C4-2B (cell line): ENCODE data around the gene B4GALNT4.
"Not testable (repeated sequence)": the region's sequence is repeated elsewhere in the genome, so short reads cannot be mapped to it uniquely, and the experiment has no call there.

ENCODE experiments used
- H3K27ac ChIP-seq: fragments of 450-650 bp; 2 replicates; pipeline ENCODE4 v1.5.1; 2017
- ZFX ChIP-seq: fragments of 450-650 bp; IDR thresholded peaks from 2 replicates; pipeline ENCODE4 v1.6.1; 2017
- TF ChIP-seq, protein P1 (sequence below): fragments of 450-650 bp; conservative IDR thresholded peaks from 2 replicates; pipeline ENCODE4 v1.5.1; 2017; ENCODE audit warnings: mild to moderate bottlenecking

B4GALNT4 gene

DNA sequence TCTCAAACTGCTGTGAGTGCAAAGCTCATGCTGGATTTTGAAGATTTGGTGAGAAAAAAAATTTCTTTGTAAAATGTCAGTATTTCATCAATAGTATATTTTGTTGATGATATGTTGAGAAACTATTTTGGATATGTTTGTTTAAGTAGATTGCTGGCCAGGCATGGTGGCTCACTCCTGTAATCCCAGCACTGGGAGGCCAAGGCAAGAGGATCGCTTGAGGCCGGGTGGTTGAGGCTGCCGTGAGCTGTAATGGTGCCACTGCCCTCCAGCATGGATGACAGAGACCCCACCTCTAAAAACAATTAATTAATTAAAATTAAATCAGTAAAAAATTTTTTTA lies 41.7 kb upstream of the B4GALNT4 start:
- no peak overlapping the region for H3K27ac ChIP-seq
- TF ChIP-seq, protein P1, sequence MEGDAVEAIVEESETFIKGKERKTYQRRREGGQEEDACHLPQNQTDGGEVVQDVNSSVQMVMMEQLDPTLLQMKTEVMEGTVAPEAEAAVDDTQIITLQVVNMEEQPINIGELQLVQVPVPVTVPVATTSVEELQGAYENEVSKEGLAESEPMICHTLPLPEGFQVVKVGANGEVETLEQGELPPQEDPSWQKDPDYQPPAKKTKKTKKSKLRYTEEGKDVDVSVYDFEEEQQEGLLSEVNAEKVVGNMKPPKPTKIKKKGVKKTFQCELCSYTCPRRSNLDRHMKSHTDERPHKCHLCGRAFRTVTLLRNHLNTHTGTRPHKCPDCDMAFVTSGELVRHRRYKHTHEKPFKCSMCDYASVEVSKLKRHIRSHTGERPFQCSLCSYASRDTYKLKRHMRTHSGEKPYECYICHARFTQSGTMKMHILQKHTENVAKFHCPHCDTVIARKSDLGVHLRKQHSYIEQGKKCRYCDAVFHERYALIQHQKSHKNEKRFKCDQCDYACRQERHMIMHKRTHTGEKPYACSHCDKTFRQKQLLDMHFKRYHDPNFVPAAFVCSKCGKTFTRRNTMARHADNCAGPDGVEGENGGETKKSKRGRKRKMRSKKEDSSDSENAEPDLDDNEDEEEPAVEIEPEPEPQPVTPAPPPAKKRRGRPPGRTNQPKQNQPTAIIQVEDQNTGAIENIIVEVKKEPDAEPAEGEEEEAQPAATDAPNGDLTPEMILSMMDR = no peak
- no peak for TF ChIP-seq ZFX

DNA sequence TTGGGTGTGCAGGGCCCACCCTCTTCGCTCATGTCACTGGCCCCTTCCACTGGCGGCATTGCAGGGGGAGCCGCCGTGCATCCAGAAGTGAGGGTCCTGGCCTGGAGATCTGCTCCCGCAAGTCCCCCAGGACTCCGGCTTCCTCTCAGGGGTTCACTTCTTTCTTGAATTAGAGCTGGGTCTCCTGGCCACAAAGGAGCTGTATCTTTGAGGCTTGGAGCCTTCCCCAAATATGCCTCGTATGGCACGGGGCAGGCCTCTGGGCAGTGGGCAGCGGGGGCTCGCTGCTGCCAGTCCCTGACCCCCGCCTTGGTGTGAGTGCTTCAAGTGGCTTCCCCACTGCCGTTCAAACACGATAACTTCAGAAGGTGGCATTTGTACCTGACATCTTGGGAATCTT lies 41.3 kb upstream of the B4GALNT4 start:
- TF ChIP-seq, protein P1 = no peak
- TF ChIP-seq ZFX = no peak
- no peak overlapping the region for H3K27ac ChIP-seq

DNA sequence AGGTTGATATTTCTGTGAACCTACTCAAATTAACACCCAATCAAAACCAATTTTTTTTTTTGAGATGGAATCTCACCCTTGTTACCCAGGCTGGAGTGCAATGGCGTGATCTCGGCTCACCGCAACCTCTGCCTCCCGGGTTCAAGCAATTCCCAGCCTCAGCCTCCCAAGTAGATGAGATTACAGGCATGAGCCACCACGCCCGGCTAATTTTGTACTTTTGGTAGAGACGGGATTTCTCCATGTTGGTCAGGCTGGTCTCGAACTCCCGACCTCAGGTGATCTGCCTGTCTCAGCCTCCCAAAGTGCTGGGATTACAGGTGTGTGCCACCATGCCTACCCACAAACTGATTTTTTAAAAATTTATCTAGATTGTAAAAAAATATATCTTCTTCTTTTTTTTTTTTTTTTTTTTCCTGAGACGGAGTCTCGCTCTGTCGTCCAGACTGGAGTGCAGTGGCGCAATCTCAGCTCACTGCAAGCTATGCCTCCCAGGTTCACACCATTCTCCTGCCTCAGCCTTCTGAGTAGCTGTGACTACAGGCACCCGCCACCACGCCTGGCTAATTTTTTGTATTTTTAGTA lies 40.7 kb upstream of the B4GALNT4 start:
- H3K27ac ChIP-seq = not testable (repeated sequence)

DNA sequence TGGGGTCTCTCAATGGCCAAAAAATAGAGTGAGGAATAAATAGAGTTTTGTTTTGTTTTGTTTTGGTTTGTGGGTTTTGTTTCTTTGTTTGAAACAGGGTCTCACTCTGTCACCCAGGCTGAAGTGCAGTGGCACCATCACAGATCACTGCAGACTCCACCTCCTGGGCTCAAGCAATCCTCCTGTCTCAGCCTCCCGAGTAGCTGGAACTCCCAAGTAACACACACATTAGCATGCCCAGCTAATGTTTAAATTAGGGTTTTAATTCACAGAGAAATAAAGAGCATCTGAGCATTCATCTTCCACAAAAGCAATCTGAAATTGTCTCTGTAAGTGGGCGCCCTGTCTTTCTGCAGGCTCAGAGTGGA lies 39.4 kb upstream of the B4GALNT4 start:
- TF ChIP-seq, protein P1 = no peak
- TF ChIP-seq ZFX = no peak
- no peak overlapping the region for H3K27ac ChIP-seq

DNA sequence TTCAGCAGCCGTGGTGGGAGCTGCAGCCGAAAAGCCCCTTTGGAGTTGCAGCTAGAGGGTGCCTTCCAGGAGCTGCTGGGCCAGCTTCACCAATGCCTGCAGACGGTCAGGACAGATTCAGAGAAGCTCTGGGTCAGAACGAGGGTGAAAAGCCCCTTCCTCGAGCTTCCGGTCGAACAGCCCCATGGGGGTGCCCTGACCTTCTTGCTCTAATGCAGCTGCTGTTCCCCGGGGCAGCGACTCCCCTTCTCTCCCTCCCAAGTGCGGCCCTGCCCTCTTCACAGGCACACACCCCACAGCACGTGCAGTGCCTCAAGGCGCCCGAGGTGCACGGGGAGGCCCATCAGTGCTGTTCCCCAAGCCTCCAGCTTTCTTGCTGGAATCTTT lies 39.0 kb upstream of the B4GALNT4 start:
- TF ChIP-seq, protein P1 = no peak
- no peak for TF ChIP-seq ZFX
- H3K27ac ChIP-seq = no peak overlapping the region

DNA sequence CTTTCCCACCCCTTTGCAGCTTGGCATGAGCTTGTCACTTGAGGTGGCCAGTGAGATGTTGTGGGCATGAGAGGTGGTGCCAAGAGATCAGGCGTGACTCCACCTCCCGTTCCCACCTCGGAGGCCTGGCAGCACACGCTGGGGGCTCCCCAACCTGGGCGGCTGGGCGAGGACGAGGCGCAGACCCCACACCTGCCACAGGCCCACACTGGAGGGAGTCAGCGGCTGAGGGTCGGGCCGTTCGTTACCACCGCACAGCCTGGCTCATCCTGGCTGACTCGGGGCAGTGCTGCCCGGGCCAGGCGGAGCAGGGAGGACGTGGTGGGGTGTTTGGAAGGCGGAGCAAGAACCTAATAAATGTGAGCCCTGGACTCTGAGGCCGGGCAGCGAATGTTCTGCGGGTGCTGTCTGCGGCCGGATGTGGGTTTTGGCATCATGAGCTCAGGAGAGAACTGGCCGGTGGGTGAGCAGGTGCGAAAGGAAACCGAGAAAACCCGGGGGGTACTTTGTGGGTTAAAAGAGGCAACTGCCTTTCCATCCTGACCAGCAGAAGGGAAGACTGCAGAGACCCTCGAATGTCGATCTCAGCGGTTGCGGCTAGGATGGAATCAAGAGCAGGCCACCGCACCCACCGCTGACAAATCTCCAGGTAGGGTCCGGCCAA lies 38.5 kb upstream of the B4GALNT4 start:
- TF ChIP-seq ZFX = no peak
- TF ChIP-seq, protein P1 = no peak
- H3K27ac ChIP-seq = no peak overlapping the region

DNA sequence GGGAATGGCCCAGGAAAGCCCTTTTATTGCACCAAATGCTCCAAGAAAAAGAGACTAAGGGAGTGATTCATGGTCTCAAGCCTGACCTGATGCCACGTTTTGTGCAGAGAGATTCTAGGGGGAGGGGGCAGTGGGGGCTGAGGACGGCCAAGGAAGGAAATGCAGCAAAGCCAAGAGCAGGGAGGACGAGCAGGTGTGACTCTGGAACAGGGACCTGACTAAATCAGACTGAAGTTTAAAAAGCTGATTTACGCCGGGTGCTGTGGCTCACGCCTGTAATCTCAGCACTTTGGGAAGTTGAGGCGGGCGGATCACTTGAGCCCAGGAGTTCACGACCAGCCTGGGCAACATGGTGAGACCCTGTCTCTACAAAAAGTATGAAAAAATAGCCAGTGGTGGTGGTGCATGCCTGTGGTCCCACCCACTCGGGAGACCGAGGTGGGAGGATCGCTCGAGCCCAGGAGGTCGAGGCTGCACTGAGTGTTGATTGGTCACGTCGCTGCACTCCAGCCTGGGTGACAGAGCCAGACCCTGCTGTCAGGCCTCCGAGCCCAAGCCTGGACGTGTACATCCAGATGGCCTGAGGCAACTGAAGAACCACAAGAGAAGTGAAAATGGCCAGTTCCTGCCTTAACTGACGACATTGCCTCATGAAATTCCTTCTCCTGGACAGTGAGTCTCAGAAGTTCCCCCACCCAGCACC lies 37.8 kb upstream of the B4GALNT4 start:
- no peak overlapping the region for H3K27ac ChIP-seq

More for the DNA sequence above, 37.8 kb upstream of the B4GALNT4 start:
- no peak for TF ChIP-seq ZFX
- TF ChIP-seq, protein P1 = no peak
